Esophagus muscularis mucosa (tissue), 3 donors: ENCODE results near the gene SART1.

Source experiments
- POLR2A ChIP-seq: fragments of 450-650 bp; IDR thresholded peaks from one replicate; pipeline ENCODE4 v1.6.1; 2017; ENCODE audit warnings: antibody characterized with exemption, moderate library complexity, mild to moderate bottlenecking, low read depth
- POLR2AphosphoS5 ChIP-seq, 2 donors: sonication (generic); formaldehyde crosslinking; IDR thresholded peaks; one replicate each; pipeline ENCODE4 v1.6.1; 2017; ENCODE audit warnings: antibody characterized with exemption in 2 of 2
- TF ChIP-seq, protein P1 (sequence below), 3 experiments: fragments of 200-600 bp in 2 of 3; fragments of 450-650 bp in 1 of 3; sonication (generic) in 2 of 3; IDR thresholded peaks; one replicate each; pipeline ENCODE4 v1.5.1; 2017 to 2019; ENCODE audit warnings: antibody characterized with exemption in 3 of 3, mild to moderate bottlenecking in 2 of 3, moderate library complexity in 1 of 3

DNA sequence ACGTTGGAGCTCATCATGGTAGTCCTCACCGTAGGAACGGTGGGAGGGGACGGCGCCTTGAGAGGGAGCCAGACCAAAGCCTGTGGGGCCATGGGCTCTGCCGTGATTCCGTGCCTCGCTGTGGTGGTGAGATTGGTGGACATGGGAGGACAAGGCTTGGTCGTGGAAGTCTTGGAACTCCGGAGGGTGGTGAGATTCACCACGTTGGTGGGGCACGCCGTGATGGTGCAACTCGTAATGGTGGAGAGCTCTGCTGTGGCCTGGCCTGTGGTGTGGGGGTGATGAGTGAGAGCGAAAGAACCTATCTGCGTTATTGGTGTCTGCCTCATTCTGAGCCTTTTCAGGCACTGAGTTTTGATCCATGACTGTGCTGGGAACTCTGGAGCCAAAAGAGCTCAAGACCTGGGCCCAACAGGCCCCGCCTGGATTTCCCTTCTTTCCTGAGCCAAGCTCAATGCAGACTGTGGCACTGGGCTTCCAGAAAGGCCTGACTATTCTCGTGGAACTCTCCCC lies 64.5 kb downstream of the SART1 start, which contains the start of gene CATSPER1:
- TF ChIP-seq, protein P1, sequence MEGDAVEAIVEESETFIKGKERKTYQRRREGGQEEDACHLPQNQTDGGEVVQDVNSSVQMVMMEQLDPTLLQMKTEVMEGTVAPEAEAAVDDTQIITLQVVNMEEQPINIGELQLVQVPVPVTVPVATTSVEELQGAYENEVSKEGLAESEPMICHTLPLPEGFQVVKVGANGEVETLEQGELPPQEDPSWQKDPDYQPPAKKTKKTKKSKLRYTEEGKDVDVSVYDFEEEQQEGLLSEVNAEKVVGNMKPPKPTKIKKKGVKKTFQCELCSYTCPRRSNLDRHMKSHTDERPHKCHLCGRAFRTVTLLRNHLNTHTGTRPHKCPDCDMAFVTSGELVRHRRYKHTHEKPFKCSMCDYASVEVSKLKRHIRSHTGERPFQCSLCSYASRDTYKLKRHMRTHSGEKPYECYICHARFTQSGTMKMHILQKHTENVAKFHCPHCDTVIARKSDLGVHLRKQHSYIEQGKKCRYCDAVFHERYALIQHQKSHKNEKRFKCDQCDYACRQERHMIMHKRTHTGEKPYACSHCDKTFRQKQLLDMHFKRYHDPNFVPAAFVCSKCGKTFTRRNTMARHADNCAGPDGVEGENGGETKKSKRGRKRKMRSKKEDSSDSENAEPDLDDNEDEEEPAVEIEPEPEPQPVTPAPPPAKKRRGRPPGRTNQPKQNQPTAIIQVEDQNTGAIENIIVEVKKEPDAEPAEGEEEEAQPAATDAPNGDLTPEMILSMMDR (IDR thresholded peaks at IDR 0.05), result no peak
- TF ChIP-seq POLR2AphosphoS5 (IDR thresholded peaks at IDR 0.05), result no peak
- TF ChIP-seq POLR2A, result no peak
